ENCODE measurements around the gene ARHGEF16. TPM values are rescaled to one million over a fixed set of nuclear protein-coding genes. Genes with fewer than 3 reads are reported as not detected.

ARHGEF16 gene
- total RNA-seq, 1 experiment from 2014 or later = 10.1 TPM

DNA sequence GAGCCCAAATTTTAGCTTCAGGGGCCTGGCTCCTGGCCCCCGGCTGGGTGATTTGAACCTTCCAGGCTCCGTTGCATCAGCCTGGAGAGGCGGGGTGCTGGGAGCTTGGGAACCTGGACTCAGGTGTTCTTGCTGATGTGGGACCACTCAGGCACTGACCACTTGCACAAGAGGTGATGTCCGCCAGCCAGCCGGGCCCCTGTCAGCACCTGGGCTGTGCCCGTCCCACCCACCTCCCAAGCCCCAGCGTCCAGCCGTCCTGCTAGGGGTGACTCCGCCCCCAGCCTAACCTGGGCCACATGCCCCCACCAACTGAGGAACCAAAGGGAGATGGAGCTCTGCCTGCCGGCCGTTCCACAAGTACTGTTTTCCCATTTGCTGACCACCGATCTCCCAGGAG, 47.4 kb upstream of the ARHGEF16 start:
- ATAC-seq (no peak), DNase-seq (ENCODE audit: low read depth, low spot score) (no peak)
- H3K4me3 ChIP-seq (ENCODE audit: low read depth in 2 of 2, low read length in 2 of 2) = no peak overlapping the region
- no peaks in the 10 kb centered on the region for H3K27me3 ChIP-seq (ENCODE audit: control insufficient read depth, insufficient read depth, low read length)
- no peaks in the 10 kb centered on the region for H3K36me3 ChIP-seq (ENCODE audit: control insufficient read depth, insufficient read depth, low read length)
- H3K9me3 ChIP-seq (ENCODE audit: control insufficient read depth, insufficient read depth, low read depth, low read length) = no peaks in the 10 kb centered on the region
- in situ Hi-C loops (cut with HindIII; ENCODE audit: low pct_unique_long_range_greater_than_20kb, low sequenced_read_pairs) = no loop called here
- intact Hi-C loops (cut with micrococcal nuclease; ENCODE audit: unreplicated experiment) = no loop called here
- ChIA-PET POLR2A (interaction anchor here (0.6 kb wide), 1 partner anchor 51 kb away, joined by 3 read pairs; no protein-coding TSS in a partner anchor), CTCF (interaction anchor here (0.9 kb wide), 1 partner anchor 18 kb away, joined by 5 read pairs; no protein-coding TSS in a partner anchor)
- no peak overlapping the region for H3K27ac ChIP-seq (ENCODE audit: low read length)
- no peaks in the 10 kb centered on the region for H3K4me1 ChIP-seq (ENCODE audit: control insufficient read depth, insufficient read depth, low read length)
- TF ChIP-seq POLR2AphosphoS5 (IDR thresholded peaks at IDR 0.05; ENCODE audit: low read depth, low read length) (no peak), TCF7L2 (IDR thresholded peaks at IDR 0.05; ENCODE audit: low read depth, low read length) (no peak), SIN3A (IDR thresholded peaks at IDR 0.05; ENCODE audit: borderline replicate concordance, insufficient read depth, low read depth, low read length) (no peak)
- TF ChIP-seq, protein P1, sequence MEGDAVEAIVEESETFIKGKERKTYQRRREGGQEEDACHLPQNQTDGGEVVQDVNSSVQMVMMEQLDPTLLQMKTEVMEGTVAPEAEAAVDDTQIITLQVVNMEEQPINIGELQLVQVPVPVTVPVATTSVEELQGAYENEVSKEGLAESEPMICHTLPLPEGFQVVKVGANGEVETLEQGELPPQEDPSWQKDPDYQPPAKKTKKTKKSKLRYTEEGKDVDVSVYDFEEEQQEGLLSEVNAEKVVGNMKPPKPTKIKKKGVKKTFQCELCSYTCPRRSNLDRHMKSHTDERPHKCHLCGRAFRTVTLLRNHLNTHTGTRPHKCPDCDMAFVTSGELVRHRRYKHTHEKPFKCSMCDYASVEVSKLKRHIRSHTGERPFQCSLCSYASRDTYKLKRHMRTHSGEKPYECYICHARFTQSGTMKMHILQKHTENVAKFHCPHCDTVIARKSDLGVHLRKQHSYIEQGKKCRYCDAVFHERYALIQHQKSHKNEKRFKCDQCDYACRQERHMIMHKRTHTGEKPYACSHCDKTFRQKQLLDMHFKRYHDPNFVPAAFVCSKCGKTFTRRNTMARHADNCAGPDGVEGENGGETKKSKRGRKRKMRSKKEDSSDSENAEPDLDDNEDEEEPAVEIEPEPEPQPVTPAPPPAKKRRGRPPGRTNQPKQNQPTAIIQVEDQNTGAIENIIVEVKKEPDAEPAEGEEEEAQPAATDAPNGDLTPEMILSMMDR (IDR thresholded peaks at IDR 0.05) = no peak
- TF ChIP-seq, protein P2, sequence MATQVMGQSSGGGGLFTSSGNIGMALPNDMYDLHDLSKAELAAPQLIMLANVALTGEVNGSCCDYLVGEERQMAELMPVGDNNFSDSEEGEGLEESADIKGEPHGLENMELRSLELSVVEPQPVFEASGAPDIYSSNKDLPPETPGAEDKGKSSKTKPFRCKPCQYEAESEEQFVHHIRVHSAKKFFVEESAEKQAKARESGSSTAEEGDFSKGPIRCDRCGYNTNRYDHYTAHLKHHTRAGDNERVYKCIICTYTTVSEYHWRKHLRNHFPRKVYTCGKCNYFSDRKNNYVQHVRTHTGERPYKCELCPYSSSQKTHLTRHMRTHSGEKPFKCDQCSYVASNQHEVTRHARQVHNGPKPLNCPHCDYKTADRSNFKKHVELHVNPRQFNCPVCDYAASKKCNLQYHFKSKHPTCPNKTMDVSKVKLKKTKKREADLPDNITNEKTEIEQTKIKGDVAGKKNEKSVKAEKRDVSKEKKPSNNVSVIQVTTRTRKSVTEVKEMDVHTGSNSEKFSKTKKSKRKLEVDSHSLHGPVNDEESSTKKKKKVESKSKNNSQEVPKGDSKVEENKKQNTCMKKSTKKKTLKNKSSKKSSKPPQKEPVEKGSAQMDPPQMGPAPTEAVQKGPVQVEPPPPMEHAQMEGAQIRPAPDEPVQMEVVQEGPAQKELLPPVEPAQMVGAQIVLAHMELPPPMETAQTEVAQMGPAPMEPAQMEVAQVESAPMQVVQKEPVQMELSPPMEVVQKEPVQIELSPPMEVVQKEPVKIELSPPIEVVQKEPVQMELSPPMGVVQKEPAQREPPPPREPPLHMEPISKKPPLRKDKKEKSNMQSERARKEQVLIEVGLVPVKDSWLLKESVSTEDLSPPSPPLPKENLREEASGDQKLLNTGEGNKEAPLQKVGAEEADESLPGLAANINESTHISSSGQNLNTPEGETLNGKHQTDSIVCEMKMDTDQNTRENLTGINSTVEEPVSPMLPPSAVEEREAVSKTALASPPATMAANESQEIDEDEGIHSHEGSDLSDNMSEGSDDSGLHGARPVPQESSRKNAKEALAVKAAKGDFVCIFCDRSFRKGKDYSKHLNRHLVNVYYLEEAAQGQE (IDR thresholded peaks at IDR 0.05; ENCODE audit: insufficient read depth in 1 of 2, low read depth in 2 of 2, low read length in 1 of 2) = no peak
- no TSS peak for BruUV-seq (replicated peaks)

DNA sequence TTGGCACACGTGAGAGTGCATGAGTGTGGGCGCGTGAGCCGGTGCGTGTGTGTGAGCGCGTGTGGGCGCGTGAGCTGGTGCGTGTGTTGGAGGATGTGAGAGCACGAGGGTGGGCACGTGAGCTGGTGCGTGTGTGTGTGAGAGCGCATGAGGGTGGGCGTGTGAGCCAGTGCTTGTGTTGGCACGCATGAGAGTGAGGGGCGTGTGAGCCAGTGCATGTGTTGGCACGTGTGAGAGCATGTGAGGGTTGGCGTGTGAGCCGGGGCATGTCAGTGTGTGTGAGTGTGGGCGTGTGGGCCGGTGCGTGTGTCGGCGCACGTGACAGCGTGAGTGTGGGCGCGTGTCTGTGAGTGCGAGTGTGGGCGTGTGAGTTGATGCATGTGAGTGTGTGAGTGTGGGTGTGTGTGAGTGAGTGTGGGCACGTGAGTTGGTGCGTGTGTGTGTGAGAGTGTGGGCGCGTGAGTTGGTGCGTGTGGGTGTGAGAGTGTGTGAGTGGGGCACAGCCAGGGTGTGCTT, 45.7 kb upstream of the ARHGEF16 start:
- CTCF ChIA-PET = no interaction called here
- Histone ChIP-seq H3K9me3 (ENCODE audit: control insufficient read depth, insufficient read depth, low read depth, low read length) (no peaks in the 10 kb centered on the region), H3K27ac (ENCODE audit: low read length) (no peak overlapping the region), H3K4me3 (ENCODE audit: low read depth in 2 of 2, low read length in 2 of 2) (no peak overlapping the region), H3K36me3 (ENCODE audit: control insufficient read depth, insufficient read depth, low read length) (no peaks in the 10 kb centered on the region), H3K4me1 (ENCODE audit: control insufficient read depth, insufficient read depth, low read length) (no peaks in the 10 kb centered on the region), H3K27me3 (ENCODE audit: control insufficient read depth, insufficient read depth, low read length) (no peaks in the 10 kb centered on the region)
- POLR2A ChIA-PET = no interaction called here
- in situ Hi-C loops (cut with HindIII; ENCODE audit: low pct_unique_long_range_greater_than_20kb, low sequenced_read_pairs) (no loop called here), intact Hi-C loops (cut with micrococcal nuclease; ENCODE audit: unreplicated experiment) (no loop called here)
- TF ChIP-seq SIN3A (IDR thresholded peaks at IDR 0.05; ENCODE audit: borderline replicate concordance, insufficient read depth, low read depth, low read length) = no peak
- TF ChIP-seq, protein P2 (IDR thresholded peaks at IDR 0.05; ENCODE audit: insufficient read depth in 1 of 2, low read depth in 2 of 2, low read length in 1 of 2) = peak in 1 of 2 experiments; percentile 24; a peak in 1 of 4 replicates
- BruUV-seq (replicated peaks) = no TSS peak
- no peak for ATAC-seq
- no peak for DNase-seq (ENCODE audit: low read depth, low spot score)
